Stimulated activated CD8-positive, alpha-beta memory T cell treated with anti-CD3 and anti-CD28 coated beads, Interleukin-15, amount 100 ng/mL, for 4 hours (primary cell): ENCODE data around the gene ACOXL.
"Not testable (repeated sequence)": the region's sequence is repeated elsewhere in the genome, so short reads cannot be mapped to it uniquely, and the experiment has no call there.

Experiments used
- DNase-seq, 2 donors: peaks; one replicate each; pipeline ENCODE4 v3.0.0-alpha.2; 2020; ENCODE audit warnings: low read depth in 2 of 2

Gene ACOXL

DNA sequence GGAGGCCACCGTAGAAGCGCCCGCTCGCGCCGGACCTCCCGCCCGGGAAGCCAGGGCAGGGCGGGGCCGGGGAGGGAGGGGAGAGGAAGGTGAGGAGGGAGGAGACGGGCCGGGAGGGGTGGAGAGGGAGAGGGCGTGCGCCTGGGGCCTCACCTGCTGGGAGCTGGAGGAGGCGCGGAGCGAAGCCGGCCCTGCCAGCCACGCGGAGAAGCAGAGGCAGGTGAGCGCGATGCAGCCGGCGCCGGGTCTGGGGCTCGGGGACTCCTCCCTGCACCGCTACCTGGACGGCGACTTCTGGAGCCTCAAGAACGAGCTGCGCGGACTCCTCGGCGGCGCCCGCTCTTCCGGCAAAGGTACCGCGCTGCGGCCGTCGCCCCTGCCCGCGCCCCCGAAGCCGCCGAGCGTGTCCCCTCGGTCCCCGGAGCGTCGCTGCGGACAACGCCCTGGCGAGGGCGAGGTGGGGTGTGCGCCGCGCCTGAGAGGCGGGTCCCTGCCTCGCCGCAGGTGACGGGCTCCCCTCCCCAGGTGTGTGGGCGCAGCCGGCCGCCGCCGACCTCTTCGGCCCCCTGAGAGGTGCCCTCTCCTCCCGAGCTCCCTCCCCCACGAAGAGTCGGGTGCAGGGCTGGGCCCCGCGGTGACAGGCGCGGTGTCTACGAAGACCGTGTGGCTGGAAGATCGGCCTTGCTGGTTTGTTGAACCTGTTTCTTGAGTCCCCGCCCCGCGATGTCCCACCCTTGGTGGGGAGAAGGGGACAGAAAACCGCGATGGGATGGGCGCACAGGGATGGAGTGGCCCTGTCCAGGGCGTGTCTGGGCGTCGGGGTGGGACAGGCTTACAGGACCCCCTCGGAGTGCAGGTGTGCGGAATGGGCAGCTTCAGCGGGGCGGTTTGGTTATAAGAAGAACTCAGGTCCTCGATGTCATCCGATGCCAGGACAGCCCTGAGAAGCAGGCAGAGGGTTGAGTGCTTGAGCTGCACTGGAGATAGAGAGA is at the start of gene ACOXL:
TSS of gene ACOXL (plus strand) at position 152 of the 992 bp plus-strand sequence. CDS start 35,817 bp downstream, outside the sequence.
- no peak for DNase-seq

GRCh38 chr2:110682872-110683271 is 49.5 kb upstream of the ACOXL start:
- no peak for DNase-seq

DNA sequence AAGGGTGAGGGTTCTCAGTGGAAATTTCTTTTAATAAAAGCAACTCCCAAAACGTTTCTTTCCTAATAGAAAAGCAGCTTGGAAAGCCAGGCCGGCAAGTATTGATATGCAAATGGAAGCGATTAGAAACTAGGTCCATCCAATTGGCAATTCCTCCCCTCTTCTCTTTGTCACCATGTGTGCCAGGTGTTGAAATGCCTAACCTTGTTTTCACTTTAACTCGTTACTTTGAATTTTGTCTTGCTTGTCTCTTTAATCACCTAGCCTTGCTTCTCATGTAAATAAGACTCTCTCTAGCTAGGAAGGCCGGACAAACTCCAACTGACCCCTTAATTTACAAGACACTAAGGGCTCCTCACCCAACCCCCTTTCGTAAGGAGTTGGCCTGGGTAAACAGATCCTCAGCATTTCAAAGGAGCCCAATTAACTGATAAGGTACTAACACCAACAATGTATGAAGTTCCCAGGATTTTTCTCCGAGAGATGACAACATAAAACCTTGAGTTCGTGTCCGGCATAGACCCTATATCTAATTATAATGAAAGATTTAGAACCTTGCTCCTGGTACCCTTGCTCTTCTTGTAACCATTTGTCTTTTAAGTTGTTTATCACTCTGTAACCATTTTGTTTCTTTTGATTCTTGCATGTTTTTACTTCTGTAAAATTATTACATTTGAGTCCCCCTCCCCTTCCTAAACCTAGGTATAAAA is 44.4 kb upstream of the ACOXL start:
- DNase-seq: not testable (repeated sequence)

DNA sequence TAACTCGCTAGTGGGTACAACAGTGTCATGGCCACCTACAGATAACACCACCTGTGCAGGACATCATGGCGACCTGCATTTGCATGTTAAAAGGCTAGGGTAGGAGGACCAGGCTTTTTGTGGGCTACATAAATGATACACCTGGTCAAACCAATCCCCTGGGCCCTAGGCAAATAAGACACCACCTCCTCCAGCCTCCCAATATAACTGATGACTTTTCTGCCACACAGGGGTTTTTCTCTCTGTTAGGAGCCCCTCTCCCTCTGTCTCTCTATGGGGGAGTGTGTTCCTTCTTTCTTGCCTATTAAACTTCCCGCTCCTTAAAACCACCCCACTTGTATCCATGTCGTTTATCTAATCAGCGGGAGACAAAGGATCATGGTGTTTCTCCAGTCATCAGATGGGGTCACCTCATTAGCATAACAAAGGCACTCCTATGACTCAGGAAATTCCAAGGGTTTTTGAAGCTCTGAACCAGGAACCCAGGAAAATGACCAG is 43.7 kb upstream of the ACOXL start:
- DNase-seq: no peak

DNA sequence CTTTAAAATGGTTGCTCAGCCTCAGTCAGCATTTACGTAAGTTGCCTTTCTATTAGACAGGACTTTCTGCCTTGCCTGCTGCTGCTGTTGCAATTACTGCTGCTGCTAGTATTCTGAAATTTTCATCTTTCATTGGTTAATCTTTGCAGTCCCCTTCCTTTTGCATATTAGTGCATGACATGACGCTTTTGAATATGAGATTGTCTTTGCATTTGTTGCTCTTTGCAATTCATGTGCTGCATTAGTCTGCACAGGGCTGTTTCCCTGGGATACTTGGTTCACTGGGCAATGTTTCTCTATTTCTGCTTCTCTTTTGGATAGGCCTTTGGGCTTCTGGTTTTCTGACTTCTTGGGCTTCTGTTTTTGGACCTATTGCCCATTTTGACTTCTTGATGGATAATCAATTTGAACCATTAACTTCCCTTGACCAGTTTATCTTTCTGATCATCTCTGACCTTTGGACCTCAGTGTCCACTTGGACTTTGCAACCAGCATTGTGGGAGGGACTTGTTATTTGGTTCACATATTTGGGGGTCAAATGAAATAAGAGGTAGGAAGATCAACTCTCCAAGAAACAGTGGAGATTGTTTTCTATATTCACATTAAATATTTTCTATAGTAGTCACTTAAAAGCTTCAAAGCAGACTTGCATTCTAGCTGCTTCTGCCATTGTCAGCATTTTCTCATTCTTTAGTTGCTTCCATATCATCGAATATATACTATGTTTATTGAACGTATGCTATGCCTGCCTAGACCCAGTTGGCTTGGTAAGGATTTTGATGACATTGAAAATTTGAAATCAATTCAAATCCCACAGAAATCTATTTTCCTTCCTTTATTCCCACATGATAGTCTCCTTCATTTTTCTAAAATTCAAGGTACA is 42.0 kb upstream of the ACOXL start:
- no peak for DNase-seq

DNA sequence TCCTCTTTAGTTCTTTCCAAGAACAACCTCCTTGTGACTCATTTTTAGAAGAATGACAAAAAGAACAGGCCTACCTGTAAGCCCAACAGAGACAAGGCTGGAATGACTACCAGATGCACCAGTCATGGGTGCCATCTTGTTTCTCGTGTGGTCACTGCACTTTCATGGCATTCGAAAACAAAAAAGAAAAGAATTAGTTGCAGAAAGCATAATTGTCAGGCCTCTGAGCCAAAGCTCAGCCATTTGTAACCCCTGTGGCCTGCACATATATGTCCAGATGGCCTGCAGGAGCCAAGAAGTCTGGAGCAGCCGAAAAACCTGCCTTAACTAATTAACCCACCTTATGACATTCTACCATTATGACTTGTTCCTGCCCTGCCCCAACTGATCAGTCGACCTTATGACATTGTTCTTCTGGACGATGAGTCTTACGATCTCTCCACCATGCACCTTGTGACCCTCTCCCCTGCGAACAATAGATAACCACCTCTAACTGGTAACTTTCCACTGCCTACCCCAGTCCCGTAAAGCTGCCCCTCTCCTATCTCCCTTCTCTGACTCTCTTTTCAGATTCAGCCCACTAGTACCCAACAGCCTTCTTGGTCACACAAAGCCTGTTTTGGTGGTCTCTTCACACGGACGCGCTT is 40.6 kb upstream of the ACOXL start:
- no peak for DNase-seq

GRCh38 chr2:110695146-110695898 is 37.1 kb upstream of the ACOXL start:
- DNase-seq: not testable (repeated sequence)

DNA sequence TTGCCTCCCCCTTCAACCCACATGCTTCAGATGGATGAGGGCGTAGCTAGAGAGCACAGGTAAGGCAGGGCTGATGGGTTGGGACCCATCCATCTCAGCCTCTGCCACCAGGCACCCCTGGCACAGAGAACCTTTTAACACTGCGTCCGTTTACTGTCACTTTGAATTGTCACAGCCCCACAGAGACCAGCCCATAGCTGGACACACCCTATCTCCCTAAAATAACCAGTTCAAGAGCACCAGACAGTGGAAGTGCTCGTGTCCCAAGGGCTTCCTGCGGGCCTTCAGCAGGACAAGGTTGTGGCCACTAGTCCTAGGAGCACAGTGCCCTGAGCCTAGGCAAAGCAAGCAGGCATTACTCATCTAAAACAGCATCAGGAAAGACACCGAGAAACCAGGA is 34.1 kb upstream of the ACOXL start:
- not testable (repeated sequence) for DNase-seq

DNA sequence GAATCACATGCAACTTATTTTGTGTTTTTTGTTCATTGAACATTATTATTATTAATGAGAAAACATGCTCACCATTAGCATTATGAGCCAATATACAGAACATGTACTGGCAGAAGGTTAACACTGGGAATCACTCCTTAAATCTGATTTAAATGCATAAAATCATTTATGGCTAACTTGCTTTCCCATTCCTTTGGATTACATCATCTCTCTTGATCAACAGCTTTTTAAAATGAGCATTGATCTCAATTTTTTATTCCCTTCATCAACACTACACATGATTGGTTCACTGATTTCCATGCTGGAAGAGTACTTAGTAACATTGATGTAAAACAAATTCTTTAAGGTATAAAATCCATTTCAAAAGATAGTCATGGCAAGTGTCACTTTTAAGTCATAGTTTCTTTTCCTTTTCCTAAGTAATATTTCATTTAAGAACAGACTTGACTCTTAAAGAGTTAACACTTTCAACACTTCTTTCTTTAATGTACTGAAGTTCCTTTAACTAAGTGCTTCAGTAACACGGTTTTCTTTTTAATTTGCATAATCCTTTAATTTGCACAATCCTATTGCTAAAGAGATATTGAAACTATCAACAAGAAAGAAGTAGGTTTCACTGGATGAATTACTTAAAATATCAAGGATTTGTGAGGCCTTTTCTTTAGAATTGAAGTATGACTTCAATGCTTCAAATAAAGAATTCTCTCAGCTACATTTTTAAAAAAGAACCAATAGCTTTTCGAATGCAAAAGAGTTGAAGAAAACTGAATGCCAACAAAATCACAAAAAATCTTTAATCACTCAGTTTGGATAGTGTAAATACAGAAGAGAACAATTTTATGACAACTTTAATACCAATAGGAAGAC is 29.6 kb upstream of the ACOXL start:
- no peak for DNase-seq

DNA sequence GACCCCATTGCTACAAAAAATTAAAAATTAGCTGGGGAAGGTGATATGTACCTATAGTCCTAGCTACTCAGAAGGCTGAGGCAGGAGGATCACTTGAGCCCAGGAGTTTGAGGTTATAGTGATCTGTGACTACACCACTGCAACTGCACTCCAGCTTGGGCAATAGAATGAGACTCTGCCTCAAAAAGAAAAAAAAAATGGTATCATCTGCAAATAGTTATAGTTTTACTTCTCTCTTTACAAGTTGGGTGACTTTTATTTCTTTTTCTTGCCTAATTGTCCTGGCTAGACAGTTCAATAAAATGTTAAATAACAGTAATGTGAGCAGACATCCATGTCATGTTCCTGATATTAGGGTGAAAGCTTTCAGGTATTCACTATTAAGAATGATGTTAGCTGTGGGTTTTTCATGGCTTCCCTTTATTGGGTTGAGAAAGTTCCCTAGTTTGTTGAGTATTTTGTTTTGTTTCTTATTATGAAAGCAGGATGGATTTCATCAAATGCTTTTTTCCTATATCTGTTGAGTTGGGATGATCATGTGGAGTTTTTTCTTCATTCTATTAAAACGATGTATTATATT is 24.9 kb upstream of the ACOXL start:
- DNase-seq: no peak

- DNase-seq: no peak
Measured at GRCh38 chr2:110708455-110708854, 23.9 kb upstream of the ACOXL start.

DNA sequence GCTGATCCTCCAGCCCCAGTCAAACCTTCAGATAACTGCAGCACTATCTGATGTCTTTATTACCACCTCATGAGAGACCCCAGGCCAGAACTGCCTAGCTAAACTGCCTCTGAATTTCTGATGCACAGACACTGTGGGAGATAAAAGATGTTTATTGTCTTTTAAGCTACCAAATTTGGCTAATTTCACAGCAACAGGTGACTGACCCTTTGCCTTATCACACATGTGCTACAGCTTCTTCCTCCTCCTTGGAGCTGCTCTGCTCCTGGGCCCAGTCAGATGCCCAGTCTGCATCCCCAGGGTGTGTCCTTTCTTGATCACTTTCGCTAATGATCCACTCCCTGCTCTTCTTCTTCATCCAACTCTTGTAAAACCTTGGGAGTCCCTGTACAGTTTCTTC is 19.6 kb upstream of the ACOXL start:
- no peak for DNase-seq

GRCh38 chr2:110713513-110714362 is 18.6 kb upstream of the ACOXL start:
- DNase-seq: no peak

DNA sequence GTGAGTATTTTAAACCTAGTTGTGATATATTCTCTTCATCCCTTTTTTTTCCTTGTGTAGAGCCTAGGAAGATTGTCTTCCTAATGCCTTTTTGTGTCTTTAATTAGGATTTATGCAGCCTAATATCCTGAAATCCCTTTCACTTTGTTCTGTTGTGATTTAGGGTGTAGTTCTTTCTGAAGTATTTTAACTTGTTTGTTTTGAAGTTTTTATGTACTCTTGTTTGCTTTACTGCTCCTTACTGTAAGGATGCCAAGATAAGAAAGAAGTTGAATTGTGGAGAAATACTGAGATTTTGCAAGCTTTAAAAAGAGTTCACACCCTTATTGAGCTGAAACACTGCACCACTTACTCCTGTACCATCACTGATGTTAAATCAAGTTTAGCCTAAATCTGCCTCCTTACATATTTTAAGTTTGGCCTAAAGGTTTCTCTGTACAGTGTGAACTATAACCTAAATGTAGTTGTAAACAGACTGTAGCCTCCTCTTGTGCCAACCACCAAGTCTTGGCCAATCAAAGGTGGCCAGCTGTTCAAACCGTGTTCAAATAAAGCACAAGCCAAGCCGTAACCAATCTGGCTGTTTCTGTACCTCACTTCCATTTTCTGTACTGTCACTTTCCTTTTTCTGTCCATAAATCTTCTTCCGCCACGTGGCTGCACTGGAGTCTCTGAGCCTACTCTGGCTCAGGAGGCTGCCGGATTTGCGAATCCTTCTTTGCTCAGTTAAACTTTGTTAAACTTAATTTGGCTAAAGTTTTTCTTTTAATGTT is 17.7 kb upstream of the ACOXL start:
- DNase-seq: no peak

DNA sequence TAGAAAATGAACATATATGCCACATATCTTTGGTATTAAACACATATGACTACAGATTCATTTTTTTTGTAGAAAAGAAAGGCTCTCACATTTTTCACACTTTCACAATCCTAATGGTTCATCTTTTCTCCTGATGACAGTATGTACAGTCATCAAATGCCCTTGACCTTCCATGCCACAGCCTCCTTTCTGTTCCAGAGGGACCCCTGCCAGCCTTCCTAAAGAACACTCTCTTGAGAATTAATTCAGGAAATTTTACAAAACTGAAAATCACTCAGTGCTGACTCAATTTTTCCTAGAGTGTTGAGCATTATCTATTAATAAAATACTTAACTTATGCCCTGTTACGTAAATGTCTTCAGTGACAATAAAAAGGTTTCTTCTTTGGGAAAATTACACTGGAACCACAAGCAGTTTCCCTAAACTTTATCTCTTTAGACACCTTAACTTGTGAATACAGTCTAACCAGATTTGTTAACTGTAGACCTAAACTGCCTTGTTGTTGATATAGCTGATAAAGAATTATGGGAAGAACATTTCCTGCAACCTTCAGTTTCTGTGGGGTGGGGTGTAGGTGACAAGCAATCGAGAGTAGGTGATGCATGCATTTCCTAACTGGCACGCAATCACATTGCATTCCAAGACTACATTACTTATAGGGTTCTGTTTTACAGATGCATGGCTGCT is 15.3 kb upstream of the ACOXL start:
- DNase-seq: no peak

DNA sequence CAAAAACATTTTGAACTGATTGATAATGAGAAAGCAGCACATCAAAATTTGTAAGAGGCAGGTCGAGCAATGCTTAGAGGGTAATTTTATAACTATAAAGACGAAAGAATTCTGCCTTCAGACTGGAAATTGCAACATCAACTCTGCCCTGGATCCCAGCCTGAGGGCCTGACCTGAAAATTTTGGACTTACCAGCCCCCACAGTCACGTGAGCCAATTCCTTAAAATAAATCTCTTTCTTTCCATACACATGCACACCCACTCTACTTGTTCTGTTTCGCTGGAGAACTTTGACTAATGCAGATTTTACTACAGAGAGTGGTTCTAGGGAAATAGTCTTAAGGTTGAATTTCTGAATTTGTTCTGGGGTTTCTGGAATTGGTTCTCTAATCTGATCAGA is 14.6 kb upstream of the ACOXL start:
- DNase-seq: no peak

GRCh38 chr2:110718382-110718781 is 14.0 kb upstream of the ACOXL start:
- no peak for DNase-seq
